NCI-H187 (cell line): ENCODE data around the gene MTMR6.

ENCODE experiments used
- DNase-seq, 2 experiments: peaks; one replicate each; lab custom pipeline; 2025; lab: John Stamatoyannopoulos, UW

MTMR6 gene

DNA sequence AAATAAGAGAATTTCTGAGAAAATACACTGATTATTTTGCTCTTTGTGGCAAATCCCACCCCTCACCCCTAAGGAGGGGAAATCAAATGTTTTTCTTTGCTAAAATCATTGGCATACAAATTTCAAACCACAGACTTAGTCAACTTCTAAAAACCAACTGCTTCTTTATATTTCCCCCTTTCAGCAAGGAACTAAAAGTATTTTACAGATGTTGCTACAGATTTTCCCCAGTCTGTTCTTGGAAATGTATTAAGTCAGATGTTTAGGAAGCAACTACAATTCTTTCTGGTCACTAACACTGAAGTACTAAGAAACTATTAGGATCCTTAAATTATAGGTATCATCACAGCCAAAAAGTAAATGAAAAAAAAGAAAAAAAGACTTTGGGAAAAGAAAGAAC is 6.9 kb downstream of the MTMR6 start:
- no peak for DNase-seq

GRCh38 chr13:25276748-25277147 is 10.5 kb downstream of the MTMR6 start:
- no peak for DNase-seq

DNA sequence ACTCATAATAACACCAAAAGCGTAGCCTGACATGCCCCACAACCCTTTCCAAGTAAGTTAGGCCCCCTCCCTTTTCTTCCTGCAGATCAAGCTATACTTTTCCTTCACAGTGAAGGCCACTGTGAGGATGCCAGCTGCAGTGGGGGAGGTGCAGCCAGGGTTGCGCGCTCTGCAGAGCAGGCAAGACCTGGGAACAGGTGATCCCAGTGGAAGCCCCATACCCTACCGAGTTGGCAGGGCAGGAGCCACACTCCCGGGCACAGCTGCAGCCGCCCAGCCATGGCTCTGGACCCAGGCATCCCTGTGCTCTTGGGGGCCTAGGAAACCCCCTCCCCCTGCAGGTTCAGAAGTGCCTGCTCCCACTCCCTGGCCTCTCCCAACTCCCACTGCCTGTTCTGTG is 18.7 kb downstream of the MTMR6 start:
- no peak for DNase-seq

- no peak for DNase-seq
Measured at GRCh38 chr13:25267715-25268114, 19.6 kb downstream of the MTMR6 start.

- no peak for DNase-seq
Measured at GRCh38 chr13:25266706-25267105, 20.6 kb downstream of the MTMR6 start.

DNA sequence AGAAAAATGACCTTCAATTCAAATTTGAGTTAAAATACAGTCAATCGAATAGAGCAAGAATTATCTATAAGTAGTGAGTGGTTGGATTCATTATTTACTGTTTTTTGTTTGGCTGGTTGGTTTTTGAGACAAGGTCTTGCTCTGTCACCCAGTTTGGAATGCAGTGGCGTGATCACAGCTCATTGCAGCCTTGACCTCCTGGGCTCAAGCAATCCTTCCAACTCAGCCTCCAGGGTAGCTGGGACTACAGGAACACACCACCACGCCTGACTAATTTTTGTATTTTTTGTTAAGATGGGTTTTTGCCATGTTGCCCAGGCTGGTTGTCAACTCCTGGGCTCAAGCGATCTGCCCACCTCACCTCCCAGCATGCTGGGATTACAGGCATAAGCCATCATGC is 25.0 kb downstream of the MTMR6 start:
- no peak for DNase-seq

- no peak for DNase-seq
Measured at GRCh38 chr13:25253702-25254101, 33.6 kb downstream of the MTMR6 start.

- no peak for DNase-seq
Measured at GRCh38 chr13:25252752-25253151, 34.5 kb downstream of the MTMR6 start.

DNA sequence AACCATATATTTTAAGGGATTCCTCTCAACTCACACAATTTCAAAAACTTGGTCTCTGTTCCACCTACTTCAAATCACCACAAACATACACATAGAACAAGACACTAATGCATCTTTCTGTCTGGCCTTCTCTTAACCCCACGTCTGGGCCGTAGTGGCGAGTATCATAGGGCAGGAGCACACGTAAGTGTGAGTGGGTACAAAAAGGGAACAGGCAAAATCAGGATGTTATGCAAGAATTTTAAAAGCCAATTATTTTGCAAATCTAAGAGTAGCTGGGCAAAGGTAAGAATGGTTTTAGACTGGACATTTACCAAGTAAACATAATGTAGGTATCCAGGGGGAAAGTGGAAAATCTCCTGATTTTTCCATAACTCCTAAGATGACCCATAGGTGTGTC is 35.1 kb downstream of the MTMR6 start:
- DNase-seq: no peak

- no peak for DNase-seq
Measured at GRCh38 chr13:25249001-25249543, 38.2 kb downstream of the MTMR6 start.

- DNase-seq: no peak
Measured at GRCh38 chr13:25248071-25248470, 39.2 kb downstream of the MTMR6 start.

GRCh38 chr13:25247360-25247759 is 39.9 kb downstream of the MTMR6 start:
- no peak for DNase-seq

- DNase-seq: no peak
Measured at GRCh38 chr13:25244123-25244522, 43.2 kb downstream of the MTMR6 start.

DNA sequence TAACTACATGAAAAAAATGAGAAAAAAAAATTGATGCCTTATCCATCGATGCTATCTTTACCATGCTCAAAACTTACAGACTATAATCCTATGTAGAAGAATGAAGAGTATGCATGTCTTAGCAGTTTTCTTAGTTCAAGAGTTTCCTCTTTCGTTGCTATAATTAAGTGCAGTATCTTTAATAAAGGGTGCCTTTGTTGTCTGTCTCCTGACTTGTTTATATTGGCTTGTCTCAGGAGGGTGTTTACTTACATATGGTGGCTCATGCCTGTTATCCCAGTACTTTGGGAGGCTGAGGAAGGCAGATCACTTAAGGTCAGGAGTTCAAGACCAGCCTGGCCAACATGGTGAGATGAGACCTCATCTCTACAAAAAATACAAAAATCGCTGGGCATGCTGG is 44.3 kb downstream of the MTMR6 start:
- no peak for DNase-seq

DNA sequence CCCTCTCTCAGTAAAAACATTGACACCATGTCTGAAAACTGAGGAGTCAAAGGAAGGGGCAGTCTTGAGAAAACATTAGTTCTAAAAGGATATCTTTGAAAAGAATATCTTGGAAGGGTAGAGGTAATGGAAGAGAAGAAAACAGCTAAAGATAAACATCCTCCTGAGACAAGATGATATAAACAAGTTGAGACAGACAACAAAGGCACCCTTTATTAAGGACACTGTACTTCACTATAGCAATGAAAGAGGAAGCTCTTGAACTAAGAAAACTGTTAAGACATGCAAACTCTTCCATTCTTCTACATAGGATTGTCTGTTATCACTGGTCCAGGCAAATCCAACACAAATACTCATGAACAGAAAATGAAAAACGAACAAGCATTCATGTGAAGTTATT is 46.3 kb downstream of the MTMR6 start:
- DNase-seq: no peak

DNA sequence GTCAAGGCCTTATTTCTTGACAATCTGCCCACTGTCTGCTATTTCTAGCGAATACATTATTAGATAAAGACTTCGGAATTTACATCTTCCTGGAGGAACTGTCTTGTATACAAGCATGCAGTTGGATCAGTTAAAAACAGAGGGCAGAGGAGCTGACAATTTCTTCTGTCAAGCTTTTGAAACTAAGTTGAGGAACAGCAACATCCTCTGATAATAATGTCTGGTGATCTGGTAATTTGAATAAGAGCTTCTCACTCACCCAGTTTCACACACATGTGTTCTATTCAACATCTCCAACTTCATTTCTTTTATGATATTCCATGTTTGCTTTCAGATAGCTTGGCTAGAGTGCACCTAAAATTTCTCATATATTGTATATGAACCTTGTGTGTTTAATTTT is 50.2 kb downstream of the MTMR6 start:
- DNase-seq: no peak

DNA sequence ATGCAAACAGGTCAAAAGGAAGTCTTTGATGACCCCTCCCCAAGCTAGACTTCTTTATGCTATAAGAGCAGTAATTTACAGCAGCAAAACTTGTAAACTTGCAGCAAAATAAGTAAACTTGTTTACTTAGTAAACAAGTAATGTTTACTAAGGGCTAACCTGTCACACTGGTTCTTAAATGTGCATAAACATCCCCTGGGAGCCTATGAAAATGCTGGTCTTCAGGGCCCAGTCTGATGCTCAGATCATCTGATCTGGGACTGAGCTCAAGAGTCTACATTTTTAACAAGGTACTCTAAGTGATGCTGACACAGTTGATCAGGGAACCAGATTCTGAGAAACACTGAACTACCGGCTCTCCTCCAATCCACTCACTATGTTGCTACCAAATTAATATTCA is 53.4 kb downstream of the MTMR6 start:
- no peak for DNase-seq

- DNase-seq: no peak
Measured at GRCh38 chr13:25232937-25233515, 54.3 kb downstream of the MTMR6 start.

- DNase-seq: no peak
Measured at GRCh38 chr13:25231517-25231916, 55.8 kb downstream of the MTMR6 start.

- DNase-seq: no peak
Measured at GRCh38 chr13:25227690-25228089, 59.6 kb downstream of the MTMR6 start.

GRCh38 chr13:25225970-25226369 is 61.3 kb downstream of the MTMR6 start:
- no peak for DNase-seq

- DNase-seq: no peak
Measured at GRCh38 chr13:25224151-25224550, 63.1 kb downstream of the MTMR6 start.

DNA sequence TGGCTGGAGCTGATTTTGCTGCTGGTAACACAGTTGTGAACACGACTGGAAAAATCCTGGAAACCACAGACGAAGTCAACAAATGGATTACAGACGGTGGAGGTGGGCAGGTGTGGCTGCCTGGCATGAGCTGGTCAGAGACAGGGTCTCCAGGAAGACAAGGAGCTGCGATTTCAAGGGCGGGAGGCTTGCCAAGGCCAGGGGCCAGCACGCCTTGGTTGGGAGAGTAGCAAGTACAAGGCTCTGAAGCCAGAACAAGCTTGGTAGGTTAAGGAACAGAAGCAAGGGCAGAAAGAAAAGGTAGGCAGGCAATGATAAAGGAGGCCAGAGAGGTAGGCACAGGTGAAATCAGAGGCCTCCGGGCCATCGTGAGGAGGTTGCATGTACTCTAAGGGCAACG is 64.5 kb downstream of the MTMR6 start:
- no peak for DNase-seq

- DNase-seq: no peak
Measured at GRCh38 chr13:25218019-25218418, 69.3 kb downstream of the MTMR6 start.
